Measurements from ENCODE around the gene TICAM2.

TICAM2 gene

GRCh38 chr5:115530426-115530825 is 71.9 kb downstream of the TICAM2 start:
- DNase-seq, result no peak
